B cell (primary cell): Measurements from ENCODE around the gene GTF3C5. TPM values are rescaled to one million over a fixed set of nuclear protein-coding genes. Genes with fewer than 3 reads are reported as not detected.

ENCODE experiments used
- ATAC-seq: fragments of 200-7000 bp; cut with Tn5 transposase; one replicate; pipeline ENCODE4 v1.10.0; 2021; ENCODE audit warnings: low read depth, mild to moderate bottlenecking, moderate number of reproducible peaks, moderate library complexity
- CTCF ChIA-PET: fragments of 350-600 bp; sonication (Branson Sonifier 250); formaldehyde crosslinking; loops from one replicate; lab custom pipeline; 2021; ENCODE audit warnings: antibody characterized with exemption, inconsistent platforms; lab: Charles Lee
- POLR2A ChIA-PET: fragments of 350-600 bp; sonication (Branson Sonifier 250); formaldehyde crosslinking; loops from one replicate; lab custom pipeline; 2021; ENCODE audit warnings: antibody characterized with exemption; lab: Charles Lee
- DNase-seq: peaks from one replicate; pipeline ENCODE4 v3.0.0; 2013
- H2AFZ ChIP-seq: 2 replicates; pipeline ENCODE4 v1.6.1; 2012; ENCODE audit warnings: mild to moderate bottlenecking, low read depth, low read length; ENCODE audit not compliant: insufficient read depth, poor library complexity, severe bottlenecking
- H3K27ac ChIP-seq, 2 donors: 1 replicate in 1 of 2; 2 replicates in 1 of 2; pipeline ENCODE4 v1.5.1; 2012 to 2013; ENCODE audit warnings: low read length in 2 of 2, mild to moderate bottlenecking in 2 of 2, moderate library complexity in 1 of 2
- H3K27me3 ChIP-seq, 4 experiments: fragments of 200-600 bp in 1 of 4; sonication (generic) in 1 of 4; replicated peaks in 1 of 4; 1 replicate in 2 of 4; 2 replicates in 2 of 4; pipeline versions ENCODE4 v1.6.1 to v1.7.0; 2013 to 2016; ENCODE audit warnings: low read length in 3 of 4, mild to moderate bottlenecking in 2 of 4, mixed read lengths in 1 of 4, moderate library complexity in 1 of 4; ENCODE audit not compliant: insufficient read depth in 4 of 4, control insufficient read depth in 3 of 4; ENCODE audit errors: control extremely low read depth in 1 of 4
- H3K36me3 ChIP-seq, 2 experiments: replicated peaks in 1 of 2; 1 replicate in 1 of 2; 2 replicates in 1 of 2; pipeline versions ENCODE4 v1.6.1 to v1.7.1; 2013; ENCODE audit warnings: low read length in 1 of 2; ENCODE audit not compliant: insufficient read depth in 2 of 2, control insufficient read depth in 1 of 2; ENCODE audit errors: control extremely low read depth in 1 of 2, extremely low read depth in 1 of 2
- H3K4me1 ChIP-seq, 2 donors: fragments of 200-600 bp in 1 of 2; sonication (generic) in 1 of 2; 1 replicate in 1 of 2; 2 replicates in 1 of 2; pipeline versions ENCODE4 v1.5.1 to v1.6.1; 2013 to 2017; ENCODE audit warnings: low read length in 2 of 2; ENCODE audit not compliant: control insufficient read depth in 2 of 2, insufficient read depth in 2 of 2
- H3K4me2 ChIP-seq: replicated peaks from 2 replicates; pipeline ENCODE3; 2012; ENCODE audit warnings: mild to moderate bottlenecking, low read depth, low read length; ENCODE audit not compliant: poor library complexity, severe bottlenecking
- H3K4me3 ChIP-seq, 5 experiments: fragments of 200-600 bp in 1 of 5; sonication (generic) in 1 of 5; 1 replicate in 3 of 5; 2 replicates in 2 of 5; pipeline versions ENCODE4 v1.5.1 to v1.7.0; 2011 to 2016; ENCODE audit warnings: low read length in 4 of 5, mild to moderate bottlenecking in 4 of 5, low read depth in 2 of 5, control low read depth in 1 of 5, moderate library complexity in 1 of 5; ENCODE audit not compliant: insufficient read depth in 1 of 5; ENCODE audit errors: control extremely low read depth in 1 of 5, extremely low read depth in 1 of 5
- H3K79me2 ChIP-seq: fragments of 200-600 bp; sonication (generic); one replicate; pipeline ENCODE4 v1.6.0; 2016; ENCODE audit warnings: low read length; ENCODE audit not compliant: control insufficient read depth, insufficient read depth
- H3K9ac ChIP-seq: fragments of 200-600 bp; sonication (generic); 2 replicates; pipeline ENCODE4 v1.6.1; 2017; ENCODE audit warnings: mild to moderate bottlenecking, low read length, moderate library complexity
- H3K9me3 ChIP-seq, 3 donors: one replicate each; pipeline versions ENCODE4 v1.6.1 to v1.7.1; 2013; ENCODE audit warnings: low read length in 2 of 3; ENCODE audit not compliant: control insufficient read depth in 2 of 3, insufficient read depth in 1 of 3; ENCODE audit errors: control extremely low read depth in 1 of 3
- H4K20me1 ChIP-seq: 2 replicates; pipeline ENCODE4 v1.6.0; 2012; ENCODE audit warnings: mild to moderate bottlenecking, low read length; ENCODE audit not compliant: insufficient read depth, control insufficient read depth, poor library complexity, severe bottlenecking
- H3K27ac Mint-ChIP-seq: one replicate; pipeline ENCODE4 v1.8.0; 2021; ENCODE audit warnings: mixed read lengths
- H3K27me3 Mint-ChIP-seq: one replicate; pipeline ENCODE4 v1.8.0; 2021; ENCODE audit warnings: mixed read lengths
- H3K4me1 Mint-ChIP-seq: one replicate; pipeline ENCODE4 v1.8.0; 2021; ENCODE audit warnings: mixed read lengths
- H3K4me3 Mint-ChIP-seq: one replicate; pipeline ENCODE4 v1.8.0; 2021; ENCODE audit warnings: mixed read lengths
- H3K9me3 Mint-ChIP-seq: one replicate; pipeline ENCODE4 v1.8.0; 2022; ENCODE audit warnings: mixed read lengths; ENCODE audit not compliant: insufficient read depth
- EZH2 ChIP-seq: IDR thresholded peaks from 2 replicates; pipeline ENCODE4 v1.6.1; 2012; ENCODE audit warnings: borderline replicate concordance, low read depth, mild to moderate bottlenecking, moderate library complexity, low read length; ENCODE audit not compliant: insufficient read depth, poor library complexity, severe bottlenecking
- WGBS: methylation state at CpG from one replicate; pipeline ENCODE4 v1.1.5; 2013; ENCODE audit warnings: missing lambda C conversion rate; ENCODE audit not compliant: insufficient coverage; 5-methylcytosine and 5-hydroxymethylcytosine counted together
- intact Hi-C: fragments of 100-400 bp; cut with micrococcal nuclease; formaldehyde crosslinking; loops from one replicate; pipeline ENCODE4 v1.10.0; 2022
- polyA plus RNA-seq: library from polyadenylated mRNA; depleted of rRNA; stranded (reverse); fragments of >200 nt; gene quantifications from 2 replicates; pipeline ENCODE4 v1.2.3, GENCODE V29; 2012
- total RNA-seq, 2 donors: library from RNA; stranded (reverse); fragments of 120-200 nt in 1 of 2; gene quantifications; 1 replicate in 1 of 2; 2 replicates in 1 of 2; pipeline versions ENCODE4 v1.2.3 to v1.2.4, GENCODE V29; 2013 to 2022
- TF ChIP-seq, protein P1 (sequence below): fragments of 200-600 bp; IDR thresholded peaks from one replicate; pipeline ENCODE4 v1.8.0; 2022; ENCODE audit warnings: antibody characterized with exemption, mild to moderate bottlenecking

GTF3C5 gene
- total and polyA plus RNA-seq, 2 donors (not counting 1 experiment from before 2014, with no cell fraction given) = 80.5 to 91.2 TPM

DNA sequence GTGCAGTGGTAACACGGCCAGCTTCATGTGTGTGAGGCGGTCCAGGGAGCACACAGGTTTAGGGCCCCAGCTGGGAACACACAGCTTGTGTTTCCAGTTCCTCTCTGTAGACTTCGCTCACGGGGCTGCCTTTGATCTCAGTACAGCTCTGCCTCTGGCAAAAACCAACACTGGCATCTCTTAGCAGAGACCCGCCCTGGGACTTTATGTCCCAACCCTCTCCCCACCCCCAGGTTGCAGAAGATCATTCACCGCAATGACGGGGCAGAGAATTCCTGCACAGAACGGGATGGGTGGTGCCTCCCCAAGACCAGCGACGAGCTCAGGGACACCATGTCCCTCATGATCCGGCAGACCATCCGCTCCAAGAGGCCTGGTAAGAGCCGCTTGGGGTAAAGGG is 25.7 kb downstream of the GTF3C5 start:
- H3K79me2 ChIP-seq = no peaks in the 10 kb centered on the region
- no peak overlapping the region for H3K4me2 ChIP-seq
- TF ChIP-seq, protein P1, sequence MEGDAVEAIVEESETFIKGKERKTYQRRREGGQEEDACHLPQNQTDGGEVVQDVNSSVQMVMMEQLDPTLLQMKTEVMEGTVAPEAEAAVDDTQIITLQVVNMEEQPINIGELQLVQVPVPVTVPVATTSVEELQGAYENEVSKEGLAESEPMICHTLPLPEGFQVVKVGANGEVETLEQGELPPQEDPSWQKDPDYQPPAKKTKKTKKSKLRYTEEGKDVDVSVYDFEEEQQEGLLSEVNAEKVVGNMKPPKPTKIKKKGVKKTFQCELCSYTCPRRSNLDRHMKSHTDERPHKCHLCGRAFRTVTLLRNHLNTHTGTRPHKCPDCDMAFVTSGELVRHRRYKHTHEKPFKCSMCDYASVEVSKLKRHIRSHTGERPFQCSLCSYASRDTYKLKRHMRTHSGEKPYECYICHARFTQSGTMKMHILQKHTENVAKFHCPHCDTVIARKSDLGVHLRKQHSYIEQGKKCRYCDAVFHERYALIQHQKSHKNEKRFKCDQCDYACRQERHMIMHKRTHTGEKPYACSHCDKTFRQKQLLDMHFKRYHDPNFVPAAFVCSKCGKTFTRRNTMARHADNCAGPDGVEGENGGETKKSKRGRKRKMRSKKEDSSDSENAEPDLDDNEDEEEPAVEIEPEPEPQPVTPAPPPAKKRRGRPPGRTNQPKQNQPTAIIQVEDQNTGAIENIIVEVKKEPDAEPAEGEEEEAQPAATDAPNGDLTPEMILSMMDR = no peak
- TF ChIP-seq EZH2 = no peak
- H3K4me3 Mint-ChIP-seq = no peak overlapping the region
- H3K36me3 ChIP-seq = peaks cover 0 to 45% of the 10 kb centered on the region in 2 experiments
- peaks cover 19% of the 10 kb centered on the region for H3K4me1 Mint-ChIP-seq
- 55% methylated on average over 10 of the region's 13 CpGs for whole genome bisulfite sequencing
- H4K20me1 ChIP-seq = no peaks in the 10 kb centered on the region
- H3K4me3 ChIP-seq = no peak overlapping the region
- peaks cover 9 to 28% of the 10 kb centered on the region in 2 donors for H3K4me1 ChIP-seq
- POLR2A ChIA-PET = no interaction called here
- ATAC-seq (no peak), DNase-seq (no peak)
- no peak overlapping the region for H3K27ac Mint-ChIP-seq
- no peak overlapping the region for H3K9ac ChIP-seq
- H2AFZ ChIP-seq = no peak overlapping the region
- intact Hi-C loops = no loop called here
- no peaks in the 10 kb centered on the region for H3K9me3 Mint-ChIP-seq
- H3K27me3 Mint-ChIP-seq = no peaks in the 10 kb centered on the region
- no peak overlapping the region for H3K27ac ChIP-seq
- CTCF ChIA-PET = no interaction called here
- H3K9me3 ChIP-seq = no peaks in the 10 kb centered on the region
- H3K27me3 ChIP-seq = no peaks in the 10 kb centered on the region

DNA sequence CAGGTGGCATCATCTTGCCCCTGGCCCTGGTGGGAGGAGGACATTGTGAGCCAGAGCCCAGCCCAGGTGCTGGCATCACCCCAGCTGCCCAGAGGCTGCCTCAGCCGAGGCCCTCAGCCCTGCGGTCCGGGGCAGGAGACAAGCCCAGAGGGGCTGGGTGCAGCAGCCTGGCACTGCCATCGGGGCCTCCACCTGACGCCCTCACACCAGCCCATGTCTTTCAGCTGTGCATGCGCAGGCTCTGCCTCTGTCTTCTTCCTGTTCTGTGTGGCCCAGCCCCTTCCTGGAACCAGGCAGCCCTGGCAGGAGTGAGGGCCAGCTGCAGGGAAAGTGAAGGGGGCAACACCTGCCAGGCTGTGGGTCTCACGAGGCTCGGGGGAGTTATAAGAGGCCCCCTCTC is 26.2 kb downstream of the GTF3C5 start:
- Mint-ChIP-seq H3K27ac (no peak overlapping the region), H3K4me3 (no peak overlapping the region), H3K4me1 (peaks cover 19% of the 10 kb centered on the region), H3K9me3 (no peaks in the 10 kb centered on the region), H3K27me3 (no peaks in the 10 kb centered on the region)
- Histone ChIP-seq H3K4me1 (peaks cover 9 to 28% of the 10 kb centered on the region in 2 donors), H3K9ac (no peak overlapping the region), H3K36me3 (peaks cover 0 to 40% of the 10 kb centered on the region in 2 experiments), H3K79me2 (no peaks in the 10 kb centered on the region), H3K27ac (no peak overlapping the region), H3K27me3 (no peaks in the 10 kb centered on the region), H3K4me2 (no peak overlapping the region), H4K20me1 (no peaks in the 10 kb centered on the region), H3K4me3 (no peak overlapping the region), H2AFZ (no peak overlapping the region), H3K9me3 (no peaks in the 10 kb centered on the region)
- no peak for TF ChIP-seq EZH2
- TF ChIP-seq, protein P1 = no peak
- WGBS = 16% methylated on average over 8 of the region's 8 CpGs
- intact Hi-C loops = no loop called here
- CTCF ChIA-PET = interaction anchor here (1.6 kb wide), 1 partner anchor 87 kb away, joined by 5 read pairs; no protein-coding TSS in a partner anchor
- POLR2A ChIA-PET = no interaction called here
- no peak for ATAC-seq
- DNase-seq = no peak
